HG03108 (cell line): ENCODE data around the gene TRIM46.
"Not testable (repeated sequence)": the region's sequence is repeated elsewhere in the genome, so short reads cannot be mapped to it uniquely, and the experiment has no call there.

Experiments
- ATAC-seq: cut with Tn5 transposase; IDR thresholded peaks from one replicate; pipeline ENCODE4 v1.9.1; 2021; ENCODE audit warnings: moderate library complexity; ENCODE audit not compliant: unreplicated experiment

Gene TRIM46

GRCh38 chr1:155137154-155137949, 36.3 kb upstream of the TRIM46 start:
- no peak for ATAC-seq

- ATAC-seq, result peak; percentile 57
These were observed 33.6 kb upstream of the TRIM46 start, which contains the start of gene DPM3 for GRCh38 chr1:155139895-155140629. TSS of gene DPM3 (minus strand) at chr1:155140531. CDS start at chr1:155140240, 291 bp downstream.

- no peak for ATAC-seq
These were observed 33.1 kb upstream of the TRIM46 start for GRCh38 chr1:155140630-155140953.

- ATAC-seq, result no peak
These were observed 31.9 kb upstream of the TRIM46 start for GRCh38 chr1:155141749-155142148.

GRCh38 chr1:155145491-155145890, 28.2 kb upstream of the TRIM46 start:
- ATAC-seq, result no peak

- not testable (repeated sequence) for ATAC-seq
These were observed 17.5 kb upstream of the TRIM46 start for GRCh38 chr1:155155996-155156643.

- no peak for ATAC-seq
These were observed 14.7 kb upstream of the TRIM46 start for GRCh38 chr1:155158991-155159390.

GRCh38 chr1:155160128-155160527, 13.5 kb upstream of the TRIM46 start:
- no peak for ATAC-seq

GRCh38 chr1:155162631-155163030, 11.0 kb upstream of the TRIM46 start:
- ATAC-seq, result not testable (repeated sequence)

- ATAC-seq, result not testable (repeated sequence)
These were observed 9.9 kb upstream of the TRIM46 start for GRCh38 chr1:155163785-155164184.

GRCh38 chr1:155164625-155165024, 9.0 kb upstream of the TRIM46 start:
- not testable (repeated sequence) for ATAC-seq

GRCh38 chr1:155166051-155166470, 7.6 kb upstream of the TRIM46 start:
- no peak for ATAC-seq

- no peak for ATAC-seq
These were observed 7.0 kb upstream of the TRIM46 start for GRCh38 chr1:155166471-155167165.

GRCh38 chr1:155167166-155168104, 6.2 kb upstream of the TRIM46 start:
- no peak for ATAC-seq

- ATAC-seq, result not testable (repeated sequence)
These were observed 5.6 kb upstream of the TRIM46 start for GRCh38 chr1:155168105-155168445.

- ATAC-seq, result no peak
These were observed 5.0 kb upstream of the TRIM46 start for GRCh38 chr1:155168456-155169210.

GRCh38 chr1:155169541-155169940, 4.1 kb upstream of the TRIM46 start:
- ATAC-seq, result no peak

- ATAC-seq, result no peak
These were observed 3.4 kb upstream of the TRIM46 start for GRCh38 chr1:155170101-155170785.

GRCh38 chr1:155170806-155171205, 2.8 kb upstream of the TRIM46 start:
- no peak for ATAC-seq
